K562 (cell line): ENCODE results near the gene RASGRP1. TPM values are rescaled to one million over a fixed set of nuclear protein-coding genes. Genes with fewer than 3 reads are reported as not detected.

ENCODE experiments used
- ATAC-seq: fragments of 200-7000 bp; cut with Tn5 transposase; 3 replicates; pipeline ENCODE4 v1.9.1; 2020; ENCODE audit warnings: moderate library complexity
- BruUV-seq: library from RNA; stranded (reverse); fragments of 400-500 nt; replicated peaks from 2 replicates; lab custom pipeline; 2021; lab: Mats Ljungman, UMichigan
- CTCF ChIA-PET: fragments of 300-600 bp; formaldehyde crosslinking; extraction: SDS; loops from one replicate; lab custom pipeline; 2021; ENCODE audit warnings: low intra/inter-chr PET ratio; lab: Yijun Ruan, JAX
- POLR2A ChIA-PET: fragments of 300-600, 350-650 bp; sonication (Branson Sonifier 250); formaldehyde crosslinking; extraction: SDS; loops from one replicate; lab custom pipeline; 2021; ENCODE audit warnings: antibody characterized with exemption, inconsistent platforms; lab: Yijun Ruan, JAX
- DNase-seq, 4 experiments: peaks; one replicate each; pipeline versions ENCODE4 v3.0.0 to v3.0.0-alpha.2; 2011 to 2018; ENCODE audit warnings: low spot score in 3 of 4, mixed read lengths in 3 of 4; ENCODE audit errors: extremely low read depth in 1 of 4
- FAIRE-seq: peaks from 2 replicates; lab custom pipeline; 2011; peaks lifted over from hg19 to GRCh38; lab: Jason Lieb, UNC
- H2AFZ ChIP-seq: 2 replicates; pipeline ENCODE4 v1.6.0; 2011; ENCODE audit warnings: low read depth, low read length, control low read depth, inconsistent platforms
- H3K27ac ChIP-seq: fragments of 200-600 bp; 3 replicates; pipeline ENCODE4 v1.8.0; 2011; ENCODE audit warnings: low read depth, mild to moderate bottlenecking, control low read depth, inconsistent platforms, low read length, moderate library complexity, mixed read lengths; ENCODE audit errors: extremely low read depth
- H3K27me3 ChIP-seq, 2 experiments: fragments of 300-600 bp in 1 of 2; 2 replicates in 1 of 2; 3 replicates in 1 of 2; pipeline versions ENCODE4 v1.6.0 to v1.8.0; 2011; ENCODE audit warnings: inconsistent platforms in 2 of 2, low read length in 2 of 2, mild to moderate bottlenecking in 1 of 2, mixed read lengths in 1 of 2, moderate library complexity in 1 of 2; ENCODE audit not compliant: control insufficient read depth in 2 of 2, insufficient read depth in 2 of 2
- H3K36me3 ChIP-seq: fragments of 300-600 bp; 3 replicates; pipeline ENCODE4 v1.8.0; 2011; ENCODE audit warnings: mild to moderate bottlenecking, low read length, inconsistent platforms; ENCODE audit not compliant: control insufficient read depth, insufficient read depth
- H3K4me1 ChIP-seq, 2 experiments: fragments of 200-600 bp in 1 of 2; replicated peaks in 1 of 2; 2 replicates in 1 of 2; 3 replicates in 1 of 2; pipeline versions ENCODE4 v1.5.1 to v1.8.0; 2011; ENCODE audit warnings: inconsistent platforms in 2 of 2, low read length in 2 of 2, mild to moderate bottlenecking in 1 of 2, mixed read lengths in 1 of 2, moderate library complexity in 1 of 2; ENCODE audit not compliant: control insufficient read depth in 2 of 2, insufficient read depth in 2 of 2
- H3K4me2 ChIP-seq: 2 replicates; pipeline ENCODE4 v1.6.1; 2011; ENCODE audit warnings: low read length, control low read depth, inconsistent platforms, mixed read lengths; ENCODE audit not compliant: insufficient read depth
- H3K4me3 ChIP-seq: fragments of 200-600 bp; sonication (generic), shearing (Covaris generic); 2 replicates; pipeline ENCODE4 v1.5.1; 2016; ENCODE audit warnings: control low read depth, inconsistent platforms
- H3K79me2 ChIP-seq: fragments of 200-600 bp; 3 replicates; pipeline ENCODE4 v1.8.0; 2011; ENCODE audit warnings: low read length, inconsistent platforms; ENCODE audit not compliant: control insufficient read depth, insufficient read depth
- H3K9ac ChIP-seq, 2 experiments: 2 replicates each; pipeline versions ENCODE4 v1.6.0 to v1.6.1; 2011; ENCODE audit warnings: low read depth in 2 of 2, low read length in 2 of 2, control low read depth in 1 of 2, inconsistent platforms in 1 of 2, mild to moderate bottlenecking in 1 of 2, mixed read lengths in 1 of 2; ENCODE audit not compliant: insufficient read depth in 1 of 2
- H3K9me1 ChIP-seq: one replicate; pipeline ENCODE4 v1.6.0; 2011; ENCODE audit warnings: inconsistent platforms, mild to moderate bottlenecking, low read length, moderate library complexity; ENCODE audit not compliant: control insufficient read depth, insufficient read depth
- H3K9me3 ChIP-seq: replicated peaks from 2 replicates; pipeline ENCODE4 v1.5.1; 2011; ENCODE audit warnings: low read depth, low read length, inconsistent platforms; ENCODE audit not compliant: control insufficient read depth, insufficient read depth
- H4K20me1 ChIP-seq: replicated peaks from 2 replicates; pipeline ENCODE4 v1.6.1; 2011; ENCODE audit warnings: low read length, inconsistent platforms, mixed read lengths; ENCODE audit not compliant: control insufficient read depth, insufficient read depth
- COPS2 ChIP-seq: fragments of 450-650 bp; conservative IDR thresholded peaks from 2 replicates; pipeline ENCODE4 v1.6.1; 2016; ENCODE audit warnings: mild to moderate bottlenecking, moderate library complexity
- FOSL1 ChIP-seq: fragments of 200-800 bp; sonication (Bioruptor generic); conservative IDR thresholded peaks from 2 replicates; pipeline ENCODE4 v1.6.1; 2016; ENCODE audit warnings: missing genetic modification characterization, missing compliant biosample characterization
- GTF2F1 ChIP-seq: IDR thresholded peaks from 2 replicates; pipeline ENCODE4 v1.6.1; 2011; ENCODE audit warnings: low read depth, low read length, improper control_type of control experiment
- KLF13 ChIP-seq: fragments of 450-650 bp; IDR thresholded peaks from 2 replicates; pipeline ENCODE4 v1.6.1; 2016; ENCODE audit warnings: missing genetic modification characterization, low read depth, mild to moderate bottlenecking, missing compliant biosample characterization, moderate library complexity, borderline replicate concordance
- MIER1 ChIP-seq: fragments of 450-650 bp; IDR thresholded peaks from 2 replicates; pipeline ENCODE4 v1.6.1; 2016; ENCODE audit warnings: antibody characterized with exemption, mild to moderate bottlenecking, low read depth
- POLR2H ChIP-seq: IDR thresholded peaks from 2 replicates; pipeline ENCODE4 v1.6.1; 2016; ENCODE audit warnings: missing genetic modification characterization, low read depth, mild to moderate bottlenecking, control low read depth, missing compliant biosample characterization, moderate library complexity
- PYGO2 ChIP-seq: fragments of 450-650 bp; IDR thresholded peaks from 2 replicates; pipeline ENCODE4 v1.6.1; 2016; ENCODE audit warnings: mild to moderate bottlenecking, missing genetic modification characterization, moderate library complexity, missing compliant biosample characterization
- TAF7 ChIP-seq: fragments of 450-650 bp; IDR thresholded peaks from 2 replicates; pipeline ENCODE4 v1.6.1; 2016; ENCODE audit warnings: missing genetic modification characterization, missing compliant biosample characterization
- ZBTB8A ChIP-seq: fragments of 450-650 bp; IDR thresholded peaks from 2 replicates; pipeline ENCODE4 v1.6.1; 2018; ENCODE audit warnings: mild to moderate bottlenecking, moderate library complexity; ENCODE audit not compliant: partially characterized antibody
- ZNF174 ChIP-seq: fragments of 250-450 bp; sonication (Bioruptor Pico); IDR thresholded peaks from 2 replicates; pipeline ENCODE4 v1.4.0; 2020; ENCODE audit warnings: mild to moderate bottlenecking
- ZNF212 ChIP-seq: fragments of 450-650 bp; formaldehyde crosslinking; IDR thresholded peaks from 2 replicates; pipeline ENCODE4 v1.4.0; 2020; ENCODE audit warnings: mild to moderate bottlenecking
- ZNF232 ChIP-seq: sonication (generic); formaldehyde crosslinking; IDR thresholded peaks from 2 replicates; pipeline ENCODE4 v1.8.0; 2022; ENCODE audit warnings: mild to moderate bottlenecking, missing genetic modification reagents
- ZNF586 ChIP-seq: fragments of 450-650 bp; formaldehyde crosslinking; conservative IDR thresholded peaks from 2 replicates; pipeline ENCODE4 v1.4.0; 2020; ENCODE audit warnings: mild to moderate bottlenecking, moderate library complexity
- ZNF707 ChIP-seq: fragments of 250-450 bp; sonication (Bioruptor Pico); conservative IDR thresholded peaks from 2 replicates; pipeline ENCODE4 v1.8.0; 2022; ENCODE audit warnings: inconsistent platforms, mild to moderate bottlenecking, moderate library complexity
- in situ Hi-C: fragments of 300-500 bp; cut with MboI; formaldehyde crosslinking; loops from 4 replicates; pipeline ENCODE4 v1.15.0; 2018; ENCODE audit warnings: inconsistent platforms, mixed read lengths
- intact Hi-C: fragments of 100-400 bp; cut with micrococcal nuclease; formaldehyde crosslinking; loops from 2 replicates; pipeline ENCODE4 v1.14.2; 2022
- polyA plus RNA-seq, 8 experiments: library from polyadenylated mRNA; depleted of rRNA in 4 of 8; stranded (reverse) in 5 of 8; unstranded in 3 of 8; fragments of >200 nt; fragmentation: Nextera tagmentation in 2 of 8; fragmentation: Illumina TruSeq in 1 of 8; extraction: Ambion mirVana in 2 of 8; extraction: Trizol in 1 of 8; gene quantifications; 2 replicates each; pipeline versions ENCODE4 v1.2.1 to v1.2.3, GENCODE V29; 2011 to 2014; ENCODE audit warnings: inconsistent platforms in 1 of 8, missing spikeins in 1 of 8
- total RNA-seq, 7 experiments: library from RNA; depleted of rRNA in 6 of 7; stranded (reverse); fragments of >200 nt in 6 of 7; fragmentation: Illumina TruSeq in 2 of 7; extraction: Trizol in 2 of 7; gene quantifications; 2 replicates each; pipeline versions ENCODE4 v1.2.1 to v1.2.3, GENCODE V29; 2011 to 2021; ENCODE audit warnings: low replicate concordance in 1 of 7
- TF ChIP-seq, protein P1 (sequence below): fragments of 250-450 bp; sonication (Bioruptor Pico); IDR thresholded peaks from 2 replicates; pipeline ENCODE4 v1.8.0; 2021; ENCODE audit warnings: mild to moderate bottlenecking, moderate library complexity
- TF ChIP-seq, protein P2 (sequence below): fragments of 250-450 bp; sonication (Bioruptor Pico); IDR thresholded peaks from 2 replicates; pipeline ENCODE4 v1.8.0; 2021; ENCODE audit warnings: moderate library complexity, mild to moderate bottlenecking, inconsistent platforms
- TF ChIP-seq, protein P3 (sequence below), 2 experiments: fragments of 450-650 bp in 1 of 2; sonication (generic) in 1 of 2; formaldehyde crosslinking; conservative IDR thresholded peaks; 2 replicates each; pipeline versions ENCODE4 v1.4.0 to v1.8.1; 2020 to 2022; ENCODE audit warnings: mild to moderate bottlenecking in 1 of 2, missing genetic modification reagents in 1 of 2
- TF ChIP-seq, protein P4 (sequence below): IDR thresholded peaks from 2 replicates; pipeline ENCODE4 v1.6.1; 2011; ENCODE audit not compliant: insufficient read length; ENCODE audit errors: extremely low read depth

Gene RASGRP1
- total and polyA plus RNA-seq, 9 of the 15 experiments (the other 6 are each of a cell fraction or from before 2014, with no cell fraction given) = 0.14 to 0.72 (median 0.31) TPM

DNA sequence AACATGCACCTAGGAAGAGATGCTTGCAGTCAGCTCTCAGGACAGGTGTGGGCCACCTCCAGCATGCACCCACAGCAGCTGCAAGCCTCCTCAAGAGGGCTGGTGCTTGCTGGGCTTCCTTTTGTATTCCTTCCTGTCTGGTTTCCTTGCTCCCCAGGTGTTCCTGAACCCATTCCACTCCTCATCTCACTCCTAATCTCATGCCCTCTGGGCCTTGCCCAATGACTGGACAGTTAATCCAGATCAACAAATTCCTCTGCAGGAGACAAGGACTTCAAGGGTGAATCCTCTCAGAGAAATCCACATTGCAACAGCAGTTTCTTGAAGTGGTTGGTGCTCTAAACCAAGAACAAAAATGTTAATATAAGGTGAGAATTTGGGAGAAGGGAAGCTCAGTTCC, 30.7 kb downstream of the RASGRP1 start:
- FAIRE-seq (no peak), ATAC-seq (no peak), DNase-seq (no peak)
- Histone ChIP-seq H3K4me2 (no peak overlapping the region), H3K27me3 (no peaks in the 10 kb centered on the region), H3K36me3 (no peaks in the 10 kb centered on the region), H3K9me1 (no peaks in the 10 kb centered on the region), H3K4me1 (peaks cover 0 to 3% of the 10 kb centered on the region in 2 experiments; a peak in 2 of 5 replicates), H3K9ac (no peak overlapping the region), H4K20me1 (no peaks in the 10 kb centered on the region), H3K79me2 (no peaks in the 10 kb centered on the region), H3K9me3 (no peaks in the 10 kb centered on the region), H3K27ac (no peak overlapping the region), H2AFZ (no peak overlapping the region), H3K4me3 (no peak overlapping the region)
- in situ Hi-C loops = no loop called here
- ChIA-PET CTCF (no interaction called here), POLR2A (interaction anchor here (0.6 to 0.8 kb wide), 4 partner anchors 28 to 102 kb away, joined by 3 read pairs; no protein-coding TSS in a partner anchor)
- TF ChIP-seq COPS2 (no peak), PYGO2 (tag) (no peak), TAF7 (tag) (no peak), MIER1 (no peak), POLR2H (tag) (no peak), ZNF232 (no peak), ZNF707 (no peak), ZNF212 (CRISPR knock-in tag) (no peak), ZNF174 (no peak), KLF13 (tag) (no peak), ZBTB8A (no peak), GTF2F1 (no peak), ZNF586 (CRISPR knock-in tag) (no peak), FOSL1 (no peak)
- TF ChIP-seq, protein P1, sequence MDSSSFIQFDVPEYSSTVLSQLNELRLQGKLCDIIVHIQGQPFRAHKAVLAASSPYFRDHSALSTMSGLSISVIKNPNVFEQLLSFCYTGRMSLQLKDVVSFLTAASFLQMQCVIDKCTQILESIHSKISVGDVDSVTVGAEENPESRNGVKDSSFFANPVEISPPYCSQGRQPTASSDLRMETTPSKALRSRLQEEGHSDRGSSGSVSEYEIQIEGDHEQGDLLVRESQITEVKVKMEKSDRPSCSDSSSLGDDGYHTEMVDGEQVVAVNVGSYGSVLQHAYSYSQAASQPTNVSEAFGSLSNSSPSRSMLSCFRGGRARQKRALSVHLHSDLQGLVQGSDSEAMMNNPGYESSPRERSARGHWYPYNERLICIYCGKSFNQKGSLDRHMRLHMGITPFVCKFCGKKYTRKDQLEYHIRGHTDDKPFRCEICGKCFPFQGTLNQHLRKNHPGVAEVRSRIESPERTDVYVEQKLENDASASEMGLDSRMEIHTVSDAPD = no peak
- TF ChIP-seq, protein P2, sequence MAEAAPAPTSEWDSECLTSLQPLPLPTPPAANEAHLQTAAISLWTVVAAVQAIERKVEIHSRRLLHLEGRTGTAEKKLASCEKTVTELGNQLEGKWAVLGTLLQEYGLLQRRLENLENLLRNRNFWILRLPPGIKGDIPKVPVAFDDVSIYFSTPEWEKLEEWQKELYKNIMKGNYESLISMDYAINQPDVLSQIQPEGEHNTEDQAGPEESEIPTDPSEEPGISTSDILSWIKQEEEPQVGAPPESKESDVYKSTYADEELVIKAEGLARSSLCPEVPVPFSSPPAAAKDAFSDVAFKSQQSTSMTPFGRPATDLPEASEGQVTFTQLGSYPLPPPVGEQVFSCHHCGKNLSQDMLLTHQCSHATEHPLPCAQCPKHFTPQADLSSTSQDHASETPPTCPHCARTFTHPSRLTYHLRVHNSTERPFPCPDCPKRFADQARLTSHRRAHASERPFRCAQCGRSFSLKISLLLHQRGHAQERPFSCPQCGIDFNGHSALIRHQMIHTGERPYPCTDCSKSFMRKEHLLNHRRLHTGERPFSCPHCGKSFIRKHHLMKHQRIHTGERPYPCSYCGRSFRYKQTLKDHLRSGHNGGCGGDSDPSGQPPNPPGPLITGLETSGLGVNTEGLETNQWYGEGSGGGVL (CRISPR knock-in tag) = no peak
- TF ChIP-seq, protein P3, sequence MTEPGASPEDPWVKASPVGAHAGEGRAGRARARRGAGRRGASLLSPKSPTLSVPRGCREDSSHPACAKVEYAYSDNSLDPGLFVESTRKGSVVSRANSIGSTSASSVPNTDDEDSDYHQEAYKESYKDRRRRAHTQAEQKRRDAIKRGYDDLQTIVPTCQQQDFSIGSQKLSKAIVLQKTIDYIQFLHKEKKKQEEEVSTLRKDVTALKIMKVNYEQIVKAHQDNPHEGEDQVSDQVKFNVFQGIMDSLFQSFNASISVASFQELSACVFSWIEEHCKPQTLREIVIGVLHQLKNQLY (CRISPR knock-in tag; conservative IDR thresholded peaks at IDR 0.05) = no peak
- TF ChIP-seq, protein P4, sequence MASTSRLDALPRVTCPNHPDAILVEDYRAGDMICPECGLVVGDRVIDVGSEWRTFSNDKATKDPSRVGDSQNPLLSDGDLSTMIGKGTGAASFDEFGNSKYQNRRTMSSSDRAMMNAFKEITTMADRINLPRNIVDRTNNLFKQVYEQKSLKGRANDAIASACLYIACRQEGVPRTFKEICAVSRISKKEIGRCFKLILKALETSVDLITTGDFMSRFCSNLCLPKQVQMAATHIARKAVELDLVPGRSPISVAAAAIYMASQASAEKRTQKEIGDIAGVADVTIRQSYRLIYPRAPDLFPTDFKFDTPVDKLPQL = no peak
- no TSS peak for BruUV-seq
- intact Hi-C loops = no loop called here
